H1 (cell line): ENCODE results near the gene RIPK4.

Source experiments
- CBX8 ChIP-seq: fragments of 300-800, 300-1000 bp; sonication (generic); IDR thresholded peaks from 2 replicates; pipeline ENCODE4 v1.7.1; 2016; ENCODE audit warnings: low read depth, low read length, borderline replicate concordance
- CTCF ChIP-seq, 3 experiments: IDR thresholded peaks; 1 replicate in 2 of 3; 2 replicates in 1 of 3; pipeline versions ENCODE4 v1.5.1 to v1.6.1; 2011; ENCODE audit warnings: low read length in 3 of 3, mild to moderate bottlenecking in 3 of 3, inconsistent platforms in 2 of 3, low read depth in 1 of 3, moderate library complexity in 1 of 3; ENCODE audit not compliant: insufficient read depth in 1 of 3; ENCODE audit errors: control extremely low read depth in 1 of 3
- MAFK ChIP-seq: IDR thresholded peaks from 2 replicates; pipeline ENCODE4 v1.6.1; 2012; ENCODE audit warnings: low read depth, mild to moderate bottlenecking, improper control_type of control experiment, low read length
- POLR2A ChIP-seq, 2 experiments: IDR thresholded peaks; 1 replicate in 1 of 2; 2 replicates in 1 of 2; pipeline ENCODE4 v1.6.1; 2011; ENCODE audit warnings: low read depth in 2 of 2, low read length in 2 of 2, mild to moderate bottlenecking in 2 of 2; ENCODE audit errors: control extremely low read depth in 1 of 2
- SP1 ChIP-seq: IDR thresholded peaks from 2 replicates; pipeline ENCODE4 v1.6.1; 2011; ENCODE audit warnings: low read depth, low read length

- TF ChIP-seq POLR2A (IDR thresholded peaks at IDR 0.05; ENCODE audit: control extremely low read depth in 1 of 2, low read depth in 2 of 2, low read length in 2 of 2) (no peak), CTCF (IDR thresholded peaks at IDR 0.05; ENCODE audit: control extremely low read depth in 1 of 3, insufficient read depth in 1 of 3, low read depth in 1 of 3, low read length in 3 of 3) (peak; percentile 56 to 63 (median 60)), SP1 (no peak), CBX8 (no peak), MAFK (no peak)
Measured at GRCh38 chr21:41745971-41746743, 20.7 kb downstream of the RIPK4 start.
